H1 (cell line): Measurements from ENCODE around the gene B3GALT5.

Source experiments
- CEBPB ChIP-seq: IDR thresholded peaks from 2 replicates; pipeline ENCODE4 v1.6.1; 2012; ENCODE audit warnings: low read depth, low read length
- CTCF ChIP-seq, 3 experiments: IDR thresholded peaks; 1 replicate in 2 of 3; 2 replicates in 1 of 3; pipeline versions ENCODE4 v1.5.1 to v1.6.1; 2011; ENCODE audit warnings: low read length in 3 of 3, mild to moderate bottlenecking in 3 of 3, inconsistent platforms in 2 of 3, low read depth in 1 of 3, moderate library complexity in 1 of 3; ENCODE audit not compliant: insufficient read depth in 1 of 3; ENCODE audit errors: control extremely low read depth in 1 of 3
- SIN3A ChIP-seq, 2 experiments: IDR thresholded peaks in 1 of 2; conservative IDR thresholded peaks in 1 of 2; 2 replicates each; pipeline ENCODE4 v1.6.1; 2011 to 2012; ENCODE audit warnings: low read length in 2 of 2, improper control_type of control experiment in 1 of 2, low read depth in 1 of 2, mild to moderate bottlenecking in 1 of 2

- TF ChIP-seq CTCF (IDR thresholded peaks at IDR 0.05; ENCODE audit: control extremely low read depth in 1 of 3, insufficient read depth in 1 of 3, low read depth in 1 of 3, low read length in 3 of 3): no peak
- TF ChIP-seq SIN3A (conservative IDR thresholded peaks at IDR 0.05 in 1 of 2, IDR thresholded peaks at IDR 0.05 in 1 of 2; ENCODE audit: low read depth in 1 of 2, low read length in 2 of 2): no peak
- no peak for TF ChIP-seq CEBPB
Observed at GRCh38 chr21:39712273-39712672, 99.5 kb downstream of the B3GALT5 start.
